Measurements from ENCODE around the gene CPAMD8. TPM values are rescaled to one million over a fixed set of nuclear protein-coding genes. Genes with fewer than 3 reads are reported as not detected.

The CPAMD8 gene
- total RNA-seq, 1 donor: 0.18 TPM

GRCh38 chr19:16851031-16851712 is 175.4 kb downstream of the CPAMD8 start:
- no peak overlapping the region for H3K4me3 ChIP-seq (ENCODE audit: low read depth, low read length)
- no peak for TF ChIP-seq CTCF (IDR thresholded peaks at IDR 0.05; ENCODE audit: insufficient read depth, low read length)
- no peak for DNase-seq (ENCODE audit: low read depth)

GRCh38 chr19:16850133-16850532 is 176.5 kb downstream of the CPAMD8 start:
- peak; percentile 4 for DNase-seq (ENCODE audit: low read depth)
- no peak overlapping the region for H3K4me3 ChIP-seq (ENCODE audit: low read depth, low read length)
- TF ChIP-seq CTCF (IDR thresholded peaks at IDR 0.05; ENCODE audit: insufficient read depth, low read length): no peak

GRCh38 chr19:16849168-16849567 is 177.4 kb downstream of the CPAMD8 start:
- no peak for TF ChIP-seq CTCF (IDR thresholded peaks at IDR 0.05; ENCODE audit: insufficient read depth, low read length)
- no peak overlapping the region for H3K4me3 ChIP-seq (ENCODE audit: low read depth, low read length)
- peak; percentile 21 for DNase-seq (ENCODE audit: low read depth)

- DNase-seq (ENCODE audit: low read depth): no peak
Observed at GRCh38 chr19:16847430-16847829, 179.2 kb downstream of the CPAMD8 start.

GRCh38 chr19:16846901-16847300 is 179.7 kb downstream of the CPAMD8 start:
- no peak for DNase-seq (ENCODE audit: low read depth)
- no peak overlapping the region for H3K4me3 ChIP-seq (ENCODE audit: low read depth, low read length)
- no peak for TF ChIP-seq CTCF (IDR thresholded peaks at IDR 0.05; ENCODE audit: insufficient read depth, low read length)

More at GRCh38 chr19:16847430-16847829, 179.2 kb downstream of the CPAMD8 start:
- H3K4me3 ChIP-seq (ENCODE audit: low read depth, low read length): no peak overlapping the region
- no peak for TF ChIP-seq CTCF (IDR thresholded peaks at IDR 0.05; ENCODE audit: insufficient read depth, low read length)

Small RNA genes within 50 kb of the gene (small RNA-seq; reads per million reads assigned to genes)
- gene RN7SL823P (not detected), gene RN7SL835P (not detected)

Other genes starting within 250 kb of the CPAMD8 start
- 19.1 and 19.9 TPM in 2 replicates for gene SIN3B, start 197.4 kb downstream of the CPAMD8 start, total RNA-seq (ENCODE audit: low replicate concordance)
- not detected in 2 replicates for gene F2RL3, start 137.8 kb downstream of the CPAMD8 start, total RNA-seq (ENCODE audit: low replicate concordance)
- gene HAUS8, start 48.6 kb upstream of the CPAMD8 start, total RNA-seq (ENCODE audit: low replicate concordance): 0.33 and 5.2 TPM in 2 replicates
- gene MYO9B, start 49.0 kb upstream of the CPAMD8 start, total RNA-seq (ENCODE audit: low replicate concordance): 58.9 and 103 TPM in 2 replicates
- 23.8 and 27.8 TPM in 2 replicates for gene USE1, start 188.5 kb upstream of the CPAMD8 start, total RNA-seq (ENCODE audit: low replicate concordance)
- gene OCEL1, start 199.4 kb upstream of the CPAMD8 start, total RNA-seq (ENCODE audit: low replicate concordance): 3.9 and 19.7 TPM in 2 replicates
- 23.7 and 27.9 TPM in 2 replicates for gene NR2F6, start 219.1 kb upstream of the CPAMD8 start, total RNA-seq (ENCODE audit: low replicate concordance)
- gene USHBP1, start 237.9 kb upstream of the CPAMD8 start, total RNA-seq (ENCODE audit: low replicate concordance): not detected in 2 replicates
- gene BABAM1, start 240.6 kb upstream of the CPAMD8 start, total RNA-seq (ENCODE audit: low replicate concordance): 59.3 and 72.1 TPM in 2 replicates